ENCODE results near the gene GNAQ. TPM values are rescaled to one million over a fixed set of nuclear protein-coding genes. Genes with fewer than 3 reads are reported as not detected.

GNAQ gene
- total and polyA plus RNA-seq, 3 donors from 2014 or later: 23.5 to 42.9 (median 39.4) TPM

- no peaks in the 10 kb centered on the region for H3K27me3 ChIP-seq
- H3K4me1 ChIP-seq: peaks cover 10% of the 10 kb centered on the region
- no peak overlapping the region for H3K27ac ChIP-seq
- no peak for TF ChIP-seq POLR2A (IDR thresholded peaks at IDR 0.05)
- TF ChIP-seq, protein P1, sequence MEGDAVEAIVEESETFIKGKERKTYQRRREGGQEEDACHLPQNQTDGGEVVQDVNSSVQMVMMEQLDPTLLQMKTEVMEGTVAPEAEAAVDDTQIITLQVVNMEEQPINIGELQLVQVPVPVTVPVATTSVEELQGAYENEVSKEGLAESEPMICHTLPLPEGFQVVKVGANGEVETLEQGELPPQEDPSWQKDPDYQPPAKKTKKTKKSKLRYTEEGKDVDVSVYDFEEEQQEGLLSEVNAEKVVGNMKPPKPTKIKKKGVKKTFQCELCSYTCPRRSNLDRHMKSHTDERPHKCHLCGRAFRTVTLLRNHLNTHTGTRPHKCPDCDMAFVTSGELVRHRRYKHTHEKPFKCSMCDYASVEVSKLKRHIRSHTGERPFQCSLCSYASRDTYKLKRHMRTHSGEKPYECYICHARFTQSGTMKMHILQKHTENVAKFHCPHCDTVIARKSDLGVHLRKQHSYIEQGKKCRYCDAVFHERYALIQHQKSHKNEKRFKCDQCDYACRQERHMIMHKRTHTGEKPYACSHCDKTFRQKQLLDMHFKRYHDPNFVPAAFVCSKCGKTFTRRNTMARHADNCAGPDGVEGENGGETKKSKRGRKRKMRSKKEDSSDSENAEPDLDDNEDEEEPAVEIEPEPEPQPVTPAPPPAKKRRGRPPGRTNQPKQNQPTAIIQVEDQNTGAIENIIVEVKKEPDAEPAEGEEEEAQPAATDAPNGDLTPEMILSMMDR (IDR thresholded peaks at IDR 0.05): no peak
- DNase-seq: no peak
- H3K36me3 ChIP-seq (ENCODE audit: low read depth, missing control alignments): no peaks in the 10 kb centered on the region
- 64 to 70% methylated on average over 4 of the region's 4 CpGs for WGBS, 2 donors
- intact Hi-C loops (cut with DNase I; ENCODE audit: low total_unique reads): no loop called here
- H3K9me3 ChIP-seq: no peaks in the 10 kb centered on the region
- H3K4me3 ChIP-seq: no peak overlapping the region
Measured at GRCh38 chr9:77829420-77829819, 202.2 kb downstream of the GNAQ start.

DNA sequence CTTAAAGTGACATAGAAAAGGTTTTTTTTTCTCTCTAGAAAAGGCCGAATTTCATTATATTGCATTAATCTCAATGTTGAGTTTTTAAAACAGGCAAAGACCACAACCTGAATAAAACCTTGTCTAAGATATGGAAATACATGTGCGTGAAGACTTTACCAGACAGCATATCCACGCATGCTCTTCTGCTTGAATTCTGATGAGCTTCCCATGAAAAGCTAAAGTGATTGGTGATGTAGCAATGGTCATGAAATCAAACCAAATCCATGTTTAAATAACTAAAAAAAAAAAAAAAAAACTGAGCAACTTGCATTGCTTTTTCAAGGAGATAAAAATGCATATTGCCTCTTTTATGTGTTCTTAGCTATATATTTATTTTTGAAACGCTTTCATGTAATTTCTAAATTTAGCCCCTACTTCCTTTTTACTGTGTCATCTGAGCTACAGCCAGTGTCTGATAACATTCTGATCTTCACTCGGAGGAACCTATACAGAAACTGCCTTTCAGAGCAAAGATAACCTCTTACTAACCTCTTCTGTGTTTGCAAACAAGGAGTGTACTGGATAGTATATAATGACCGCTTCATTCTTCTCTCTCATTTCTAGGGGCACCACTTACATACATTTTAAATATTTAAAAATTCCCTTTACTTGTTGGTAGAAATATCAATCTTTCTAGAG is 204.4 kb downstream of the GNAQ start:
- Histone ChIP-seq H3K4me1 (peaks cover 10% of the 10 kb centered on the region), H3K27me3 (no peaks in the 10 kb centered on the region), H3K36me3 (ENCODE audit: low read depth, missing control alignments) (no peaks in the 10 kb centered on the region), H3K27ac (no peak overlapping the region), H3K9me3 (no peaks in the 10 kb centered on the region), H3K4me3 (no peak overlapping the region)
- intact Hi-C loops (cut with DNase I; ENCODE audit: low total_unique reads): no loop called here
- DNase-seq: no peak
- TF ChIP-seq, protein P1 (IDR thresholded peaks at IDR 0.05): no peak
- TF ChIP-seq POLR2A (IDR thresholded peaks at IDR 0.05): no peak
- WGBS, 2 donors: 69 to 76% methylated on average over 6 of the region's 6 CpGs

GRCh38 chr9:77826621-77827020 is 205.0 kb downstream of the GNAQ start:
- DNase-seq: no peak
- H3K4me3 ChIP-seq: no peak overlapping the region
- no peak overlapping the region for H3K27ac ChIP-seq
- H3K9me3 ChIP-seq: no peaks in the 10 kb centered on the region
- no peaks in the 10 kb centered on the region for H3K27me3 ChIP-seq
- H3K4me1 ChIP-seq: peaks cover 13% of the 10 kb centered on the region
- 71% methylated on average over 5 of the region's 5 CpGs for WGBS, 2 donors
- intact Hi-C loops (cut with DNase I; ENCODE audit: low total_unique reads): no loop called here
- TF ChIP-seq POLR2A (IDR thresholded peaks at IDR 0.05): no peak
- TF ChIP-seq, protein P1 (IDR thresholded peaks at IDR 0.05): no peak
- H3K36me3 ChIP-seq (ENCODE audit: low read depth, missing control alignments): no peaks in the 10 kb centered on the region

DNA sequence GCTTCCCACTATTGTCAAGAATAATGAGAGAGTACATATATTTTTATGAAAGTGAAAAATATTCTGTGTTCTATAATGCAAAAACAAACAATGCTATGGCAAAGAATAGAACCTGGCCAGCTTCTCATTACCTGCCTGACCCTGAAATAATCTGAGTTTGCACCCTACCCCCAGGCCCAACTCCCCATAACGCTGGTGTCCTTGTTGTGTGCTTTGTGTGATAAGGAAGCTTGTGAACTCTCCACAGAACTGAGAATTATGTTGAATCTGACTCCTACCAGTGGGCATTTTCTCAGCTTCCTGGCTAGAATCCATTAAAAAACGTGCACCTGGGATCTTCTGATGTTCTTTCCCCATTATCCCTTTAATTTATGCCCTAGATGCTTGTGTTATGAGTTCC is 205.5 kb downstream of the GNAQ start:
- H3K27me3 ChIP-seq: no peaks in the 10 kb centered on the region
- no peaks in the 10 kb centered on the region for H3K36me3 ChIP-seq (ENCODE audit: low read depth, missing control alignments)
- no peak for DNase-seq
- H3K4me3 ChIP-seq: no peak overlapping the region
- H3K27ac ChIP-seq: no peak overlapping the region
- 65 to 66% methylated on average over 2 of the region's 2 CpGs for WGBS, 2 donors
- TF ChIP-seq, protein P1 (IDR thresholded peaks at IDR 0.05): no peak
- TF ChIP-seq POLR2A (IDR thresholded peaks at IDR 0.05): no peak
- no peaks in the 10 kb centered on the region for H3K9me3 ChIP-seq
- intact Hi-C loops (cut with DNase I; ENCODE audit: low total_unique reads): no loop called here
- peaks cover 13% of the 10 kb centered on the region for H3K4me1 ChIP-seq

DNA sequence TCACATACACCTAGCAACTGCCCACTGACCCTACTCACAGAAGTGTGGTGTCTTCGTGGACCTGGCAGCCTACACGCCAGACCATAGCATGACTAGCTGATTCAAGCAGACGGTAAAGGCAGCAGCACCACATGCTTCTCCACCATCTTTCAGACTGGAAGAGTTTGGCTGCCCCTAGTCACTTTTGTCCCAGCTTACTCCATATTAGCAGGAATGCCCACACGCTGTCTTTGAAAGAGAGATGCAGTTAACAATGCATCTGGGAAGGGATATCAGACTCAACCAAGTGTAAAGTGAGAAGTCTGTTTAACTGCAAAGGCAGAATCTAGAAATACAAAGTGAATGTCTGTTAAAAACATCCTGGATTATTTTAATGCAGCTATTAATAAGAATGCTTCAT is 206.2 kb downstream of the GNAQ start:
- TF ChIP-seq POLR2A (IDR thresholded peaks at IDR 0.05): no peak
- TF ChIP-seq, protein P1 (IDR thresholded peaks at IDR 0.05): no peak
- Histone ChIP-seq H3K4me1 (peaks cover 10% of the 10 kb centered on the region), H3K4me3 (no peak overlapping the region), H3K36me3 (ENCODE audit: low read depth, missing control alignments) (no peaks in the 10 kb centered on the region), H3K9me3 (no peaks in the 10 kb centered on the region), H3K27ac (no peak overlapping the region), H3K27me3 (no peaks in the 10 kb centered on the region)
- intact Hi-C loops (cut with DNase I; ENCODE audit: low total_unique reads): no loop called here
- DNase-seq: no peak
- 88 to 96% methylated on average over 4 of the region's 4 CpGs for whole genome bisulfite sequencing, 2 donors

Data from testis (tissue), 3 donors.